GM19452 (cell line): ENCODE results near the gene SLC25A21.
"Not testable (repeated sequence)": the region's sequence is repeated elsewhere in the genome, so short reads cannot be mapped to it uniquely, and the experiment has no call there.

ENCODE experiments used
- ATAC-seq: cut with Tn5 transposase; IDR thresholded peaks from one replicate; pipeline ENCODE4 v1.9.1; 2021; ENCODE audit not compliant: unreplicated experiment

The SLC25A21 gene

GRCh38 chr14:37172024-37172869 is at the start of gene SLC25A21:
Gene SLC25A21, minus strand, starts transcription at chr14:37172606.
- no peak for ATAC-seq

DNA sequence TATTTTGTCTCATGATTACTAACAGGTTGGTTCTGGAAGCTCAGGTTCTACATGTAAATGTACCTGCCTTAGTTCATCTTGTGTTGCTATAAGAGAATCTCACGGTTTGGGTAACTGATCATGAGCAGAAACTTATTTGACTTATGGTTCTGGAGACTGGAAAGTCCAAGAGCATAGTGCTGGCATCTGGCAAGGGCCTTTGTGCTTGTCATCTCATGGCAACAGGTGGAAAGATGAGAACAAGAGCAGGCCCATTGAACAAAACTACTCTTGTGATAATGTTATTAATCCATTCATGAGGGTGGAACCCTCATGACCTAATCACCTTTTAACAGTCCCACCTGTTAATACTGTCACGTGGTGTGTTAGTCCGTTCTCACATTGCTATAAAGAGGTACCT is 48.7 kb upstream of the SLC25A21 start:
- no peak for ATAC-seq

- ATAC-seq = no peak
Measured at GRCh38 chr14:37215345-37215744, 42.9 kb upstream of the SLC25A21 start.

- ATAC-seq = no peak
Measured at GRCh38 chr14:37213016-37213415, 40.6 kb upstream of the SLC25A21 start.

- no peak for ATAC-seq
Measured at GRCh38 chr14:37210448-37210847, 38.0 kb upstream of the SLC25A21 start.

- not testable (repeated sequence) for ATAC-seq
Measured at GRCh38 chr14:37209617-37210016, 37.2 kb upstream of the SLC25A21 start.

DNA sequence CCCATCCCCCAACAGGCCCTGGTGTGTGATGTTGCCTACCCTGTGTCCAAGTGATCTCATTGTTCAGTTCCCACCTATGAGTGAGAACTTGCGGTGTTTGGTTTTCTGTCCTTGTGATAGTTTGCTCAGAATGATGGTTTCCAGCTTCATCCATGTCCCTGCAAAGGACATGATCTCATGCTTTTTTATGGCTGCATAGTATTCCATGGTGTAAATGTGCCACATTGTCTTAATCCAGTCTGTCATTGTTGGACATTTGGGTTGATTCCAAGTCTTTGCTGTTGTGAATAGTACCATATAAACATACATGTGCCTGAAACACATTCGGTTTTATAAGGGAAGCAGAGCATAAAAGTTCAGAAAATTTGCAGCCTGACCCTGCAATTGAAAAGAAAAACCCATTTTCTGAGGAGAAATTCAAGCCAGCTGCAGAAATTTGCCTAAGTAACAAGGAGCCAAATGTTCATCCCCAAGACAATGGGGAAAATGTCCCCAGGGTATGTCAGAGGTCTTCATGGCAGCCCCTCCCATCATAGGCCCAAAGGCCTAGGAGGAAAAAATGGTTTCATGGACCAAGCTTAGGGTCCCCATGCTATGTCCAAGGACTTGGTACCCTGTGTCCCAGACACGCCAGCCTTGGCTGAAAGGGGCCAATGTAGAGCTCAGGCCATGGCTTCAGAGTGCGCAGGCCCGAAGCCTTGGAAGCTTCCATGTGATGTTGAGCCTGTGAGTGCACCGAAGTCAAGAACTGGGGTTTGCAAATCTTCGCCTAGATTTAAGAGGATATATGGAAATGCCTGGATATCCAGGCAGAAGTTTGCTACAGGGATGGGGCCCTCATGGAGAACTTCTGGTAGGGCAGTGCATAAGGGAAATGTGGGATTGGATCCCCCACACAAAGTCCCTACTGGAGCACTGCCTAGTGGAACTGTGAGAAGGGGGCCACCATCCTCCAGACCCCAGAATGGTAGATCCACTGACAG is 33.5 kb upstream of the SLC25A21 start:
- not testable (repeated sequence) for ATAC-seq

- ATAC-seq = no peak
Measured at GRCh38 chr14:37203423-37203822, 31.0 kb upstream of the SLC25A21 start.

DNA sequence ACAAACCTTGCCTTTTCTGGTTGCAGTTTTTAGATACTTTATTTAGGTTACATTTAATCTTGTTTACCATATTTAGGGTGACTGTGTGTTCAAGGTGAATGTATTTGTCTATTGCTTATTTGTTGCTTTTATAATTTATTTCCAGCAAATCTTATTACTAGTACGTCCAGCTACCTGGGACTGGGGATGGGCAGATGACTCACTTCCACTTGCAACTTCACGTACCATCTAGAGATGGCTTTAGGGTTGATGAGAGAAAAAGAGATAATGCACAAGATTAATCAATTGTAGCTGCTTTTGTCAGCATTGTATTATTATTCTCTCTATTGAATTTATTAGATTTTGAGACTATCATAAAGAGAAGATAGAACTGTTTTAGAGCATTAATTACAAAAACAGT is 30.4 kb upstream of the SLC25A21 start:
- ATAC-seq = no peak

- ATAC-seq = no peak
Measured at GRCh38 chr14:37202265-37202664, 29.9 kb upstream of the SLC25A21 start.

GRCh38 chr14:37201724-37202123 is 29.3 kb upstream of the SLC25A21 start:
- ATAC-seq = no peak

DNA sequence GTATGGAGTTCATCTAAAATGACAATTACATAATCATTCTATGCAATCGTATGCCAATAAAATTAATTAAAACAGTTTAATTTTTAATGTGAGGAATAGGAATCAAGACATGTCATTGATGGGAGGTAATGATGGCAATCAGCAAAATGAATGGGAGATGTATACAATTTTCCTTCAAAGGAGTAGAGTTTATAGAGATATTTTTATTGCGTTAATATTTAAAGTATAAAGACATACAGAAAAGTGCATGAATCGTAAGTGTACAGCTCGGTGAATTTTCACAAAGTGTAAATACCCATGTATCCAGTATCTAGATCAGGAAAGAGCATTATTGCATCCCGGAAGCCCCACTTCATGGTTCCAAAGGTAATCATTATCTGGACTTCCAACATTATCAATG is 26.5 kb upstream of the SLC25A21 start:
- no peak for ATAC-seq

DNA sequence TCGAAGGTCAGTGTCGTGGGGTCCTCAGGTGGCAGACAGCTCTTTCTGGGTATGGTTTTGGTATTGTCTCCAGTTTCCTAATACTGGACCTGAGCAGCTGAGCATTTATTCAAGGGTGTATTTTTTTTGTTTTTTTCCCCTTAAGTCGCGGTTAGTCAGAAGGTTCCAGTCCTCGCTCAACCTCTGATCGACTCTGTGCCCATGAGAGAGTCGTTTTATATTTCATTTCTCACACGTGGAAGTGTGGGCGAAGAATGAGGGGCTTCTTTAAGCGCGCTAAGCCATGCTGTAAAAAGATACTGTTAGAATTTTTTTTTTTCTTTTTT is 25.8 kb upstream of the SLC25A21 start:
- ATAC-seq = no peak

GRCh38 chr14:37197421-37198272 is 25.2 kb upstream of the SLC25A21 start, which contains the start of gene MIPOL1:
Gene MIPOL1, plus strand, starts transcription at chr14:37197937. Its CDS starts 49,952 bp downstream, at chr14:37247889.
- ATAC-seq = no peak

GRCh38 chr14:37196604-37197420 is 24.4 kb upstream of the SLC25A21 start:
- no peak for ATAC-seq

DNA sequence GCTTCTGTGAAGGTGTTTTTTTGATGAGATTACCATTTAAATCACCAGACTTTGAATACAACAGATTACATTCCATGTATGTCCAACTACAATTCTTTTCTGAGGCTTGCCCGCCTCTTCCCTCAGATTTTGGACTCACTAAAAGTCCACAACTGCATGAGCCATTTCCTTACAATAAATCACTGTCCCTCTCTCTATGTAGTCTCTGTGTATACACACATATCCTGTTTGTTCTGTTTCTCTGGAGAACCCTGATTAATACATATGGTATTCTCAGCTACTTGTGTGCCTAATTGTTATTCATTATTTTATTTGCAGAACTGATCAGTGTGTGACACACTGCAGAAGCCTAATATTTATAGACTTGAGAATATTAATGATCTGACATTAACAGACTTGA is 22.9 kb upstream of the SLC25A21 start:
- ATAC-seq = no peak

- no peak for ATAC-seq
Measured at GRCh38 chr14:37194698-37195097, 22.3 kb upstream of the SLC25A21 start.

DNA sequence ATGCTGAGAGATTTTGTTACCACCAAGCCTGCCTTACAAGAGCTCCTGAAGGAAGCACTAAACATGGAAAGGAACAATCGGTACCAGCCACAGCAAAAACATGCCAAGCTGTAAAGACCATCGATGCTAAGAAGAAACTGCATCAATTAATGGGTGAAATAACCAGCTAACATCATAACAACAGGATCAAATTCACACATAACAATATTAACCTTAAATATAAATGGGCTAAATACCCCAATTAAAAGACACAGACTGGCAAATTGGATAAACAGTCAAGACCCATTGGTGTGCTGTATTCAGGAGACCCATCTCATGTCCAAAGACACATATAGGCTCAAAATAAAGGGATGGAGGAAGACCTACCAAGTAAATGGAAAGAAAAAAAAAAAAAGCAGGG is 17.3 kb upstream of the SLC25A21 start:
- not testable (repeated sequence) for ATAC-seq

DNA sequence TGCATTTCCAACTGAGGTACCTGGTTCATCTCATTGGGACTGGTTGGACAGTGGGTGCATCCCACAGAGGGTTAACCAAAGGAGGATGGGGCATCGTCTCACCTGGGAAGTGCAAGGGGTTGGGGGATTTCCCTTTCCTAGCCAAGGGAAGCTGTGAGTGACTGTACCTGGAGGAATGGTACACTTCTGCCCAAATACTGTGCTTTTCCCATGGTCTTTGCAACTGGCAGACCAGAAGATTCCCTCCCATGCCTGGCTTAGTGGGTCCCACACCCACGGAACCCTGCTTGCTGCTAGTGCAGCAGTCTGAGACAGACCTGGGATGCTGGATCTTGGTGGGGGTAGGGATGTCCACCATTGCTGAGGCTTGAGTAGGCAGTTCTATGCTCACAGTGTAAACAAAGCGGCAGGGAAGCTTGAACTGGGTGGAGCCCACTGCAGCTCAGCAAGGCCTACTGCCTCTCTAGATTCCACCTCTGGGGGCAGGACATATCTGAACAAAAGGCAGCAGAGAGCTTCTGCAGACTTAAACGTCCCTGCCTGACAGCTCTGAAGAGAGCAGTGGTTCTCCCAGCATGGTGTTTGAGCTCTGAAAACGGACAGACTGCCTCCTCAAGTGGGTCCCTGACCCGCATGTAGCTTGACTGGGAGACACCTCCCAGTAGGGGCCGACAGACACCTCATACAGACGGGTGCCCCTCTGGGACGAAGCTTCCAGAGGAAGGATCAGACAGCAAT is 15.6 kb upstream of the SLC25A21 start:
- not testable (repeated sequence) for ATAC-seq
